Umbilical cord (tissue), 2 donors: ENCODE data around the gene SEPTIN11. TPM values are rescaled to one million over a fixed set of nuclear protein-coding genes. Genes with fewer than 3 reads are reported as not detected.
A peak's percentile ranks its signal among the peaks of the same experiment; 100 is the strongest.

ENCODE experiments used
- DNase-seq: peaks from one replicate; pipeline ENCODE4 v3.0.0-alpha.2; 2015; ENCODE audit warnings: low spot score
- total RNA-seq: library from RNA; depleted of rRNA; stranded (reverse); fragments of >200 nt; gene quantifications from one replicate; pipeline ENCODE4 v1.2.3, GENCODE V29; 2014; ENCODE audit warnings: low replicate concordance; ENCODE audit not compliant: insufficient read depth

The SEPTIN11 gene
- total RNA-seq = 438 TPM

DNA sequence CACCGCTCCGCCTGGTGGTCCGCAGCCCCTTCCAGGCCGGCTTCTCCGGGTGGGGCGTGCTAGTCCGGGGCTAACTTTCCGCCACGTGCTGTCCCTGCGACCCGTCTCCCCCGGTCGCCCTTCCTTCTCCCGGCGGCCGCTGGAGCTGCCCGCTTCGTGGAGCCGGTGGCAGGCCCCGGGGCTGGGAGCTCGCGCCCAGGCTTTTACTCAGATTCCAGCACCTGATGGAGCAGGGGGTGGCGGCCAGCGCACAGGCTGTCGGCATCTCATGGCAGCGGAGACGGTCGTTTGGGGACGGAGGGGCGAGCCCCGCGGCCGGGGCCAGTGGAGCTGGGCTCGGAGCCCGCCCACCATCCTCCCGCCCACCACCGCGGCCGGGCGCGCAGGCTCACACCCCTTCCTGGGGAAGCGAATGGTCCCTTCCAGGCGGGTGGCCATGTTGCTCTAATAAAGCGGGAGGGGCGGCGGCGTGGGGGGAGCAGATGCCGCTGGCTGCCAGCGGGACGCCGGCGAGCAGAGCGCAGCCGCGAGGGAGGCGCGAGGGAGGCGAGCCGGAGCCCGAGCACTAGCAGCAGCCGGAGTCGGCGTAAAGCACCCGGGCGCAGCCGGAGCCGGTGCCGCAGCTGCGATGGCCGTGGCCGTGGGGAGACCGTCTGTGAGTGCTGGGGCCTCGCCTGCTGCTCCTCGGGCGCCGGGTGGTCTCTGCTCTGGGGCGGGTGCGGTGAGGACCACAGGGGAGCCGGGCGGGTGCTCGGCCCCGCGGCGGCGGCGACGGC is at the start of gene SEPTIN11:
SEPTIN11 (plus strand) TSS at position 477 of the 776 bp plus-strand sequence; CDS start at position 629, 152 bp downstream.
- DNase-seq = peak; percentile 96

DNA sequence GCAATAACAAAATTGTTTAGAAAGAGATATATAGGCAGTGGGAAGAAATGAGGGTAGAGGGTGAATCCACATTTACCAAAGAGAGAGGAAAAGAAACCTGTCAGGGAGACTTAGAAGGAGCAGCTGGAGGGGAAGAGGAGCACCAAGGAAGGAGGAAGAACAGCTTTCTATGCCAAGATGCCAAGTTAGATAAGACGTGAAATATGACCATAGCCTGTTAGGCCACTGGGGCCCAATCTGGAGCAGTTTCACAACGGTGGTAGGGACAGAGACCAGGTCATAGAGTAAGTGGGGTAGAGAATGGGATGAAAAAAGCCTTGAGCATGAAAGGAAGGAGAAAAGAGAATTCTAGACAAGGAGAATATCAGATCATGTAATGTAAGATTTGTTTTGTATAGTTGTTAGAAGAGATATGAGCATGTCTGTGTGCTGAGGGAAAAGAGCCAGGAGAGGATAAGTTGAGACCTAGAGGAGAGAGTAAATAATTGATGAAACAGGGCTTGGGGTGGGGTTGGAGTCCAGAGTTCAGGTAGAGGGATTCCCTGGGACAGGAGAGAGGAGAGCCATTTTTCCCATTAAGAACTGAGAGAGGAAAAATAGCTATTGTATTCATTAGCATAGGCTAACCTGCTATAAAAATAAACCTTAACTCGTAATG is 47.2 kb upstream of the SEPTIN11 start:
- no peak for DNase-seq

DNA sequence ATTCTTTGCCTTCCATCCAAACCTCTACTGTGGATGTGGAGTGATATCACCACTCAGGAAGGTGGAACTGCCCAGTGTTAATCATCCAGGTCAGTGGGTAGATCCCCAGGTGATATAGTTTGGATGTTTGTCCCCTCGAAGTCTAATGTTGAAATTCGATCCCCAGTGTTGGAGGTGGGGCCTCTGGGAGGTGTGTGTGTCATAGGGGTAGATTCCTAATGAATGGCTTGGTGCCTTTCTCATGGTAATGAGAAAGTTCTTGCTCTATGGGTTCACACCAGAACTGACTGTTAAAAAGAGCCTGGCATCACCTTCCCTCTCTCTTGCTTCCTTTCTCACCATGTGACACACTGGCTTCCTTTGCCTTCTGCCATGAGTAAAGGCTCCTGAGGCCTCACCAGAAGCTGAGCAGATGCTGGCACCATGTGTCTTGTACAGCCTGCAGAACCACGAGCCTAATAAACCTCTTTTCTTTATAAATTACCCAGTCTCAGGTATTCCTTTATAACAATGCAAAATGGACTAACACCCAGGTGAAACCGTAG is 44.8 kb upstream of the SEPTIN11 start:
- no peak for DNase-seq

DNA sequence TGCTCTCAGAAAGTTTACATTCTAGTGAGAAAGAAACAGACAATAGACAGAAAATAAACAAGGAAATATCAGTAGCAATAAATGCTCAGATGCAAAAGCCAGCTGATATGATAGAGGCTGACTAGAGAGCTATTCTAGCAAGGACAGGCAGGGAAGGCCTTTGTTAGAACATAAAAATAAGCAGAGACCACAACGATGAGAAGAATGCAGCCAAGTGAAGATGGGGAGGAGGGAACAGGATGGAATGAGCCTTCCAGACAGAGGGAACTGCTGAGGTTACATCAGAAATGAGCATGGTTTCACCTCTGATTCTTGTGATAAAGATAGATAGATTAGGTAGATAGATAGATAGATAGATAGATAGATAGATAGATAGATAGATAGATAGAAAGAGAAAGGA is 44.0 kb upstream of the SEPTIN11 start:
- DNase-seq = peak; percentile 31

DNA sequence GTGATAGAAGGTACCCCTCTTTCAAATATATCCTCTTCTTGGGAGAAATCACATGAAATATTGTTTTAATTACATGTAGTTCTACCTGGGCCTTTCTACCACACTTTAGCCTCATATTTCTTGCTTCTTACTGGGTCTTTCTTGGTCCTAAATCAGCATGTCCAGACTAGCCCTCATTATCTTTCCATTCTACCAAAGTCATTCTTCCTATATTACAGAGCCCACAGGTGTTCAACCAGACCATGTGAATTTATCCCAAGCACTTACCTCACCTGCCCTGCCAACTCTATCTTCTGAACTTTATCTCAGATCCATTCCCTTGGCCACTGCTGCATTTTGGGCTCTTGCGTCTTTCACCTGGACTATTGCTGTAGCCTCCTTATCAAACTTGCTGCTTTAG is 39.8 kb upstream of the SEPTIN11 start:
- no peak for DNase-seq

DNA sequence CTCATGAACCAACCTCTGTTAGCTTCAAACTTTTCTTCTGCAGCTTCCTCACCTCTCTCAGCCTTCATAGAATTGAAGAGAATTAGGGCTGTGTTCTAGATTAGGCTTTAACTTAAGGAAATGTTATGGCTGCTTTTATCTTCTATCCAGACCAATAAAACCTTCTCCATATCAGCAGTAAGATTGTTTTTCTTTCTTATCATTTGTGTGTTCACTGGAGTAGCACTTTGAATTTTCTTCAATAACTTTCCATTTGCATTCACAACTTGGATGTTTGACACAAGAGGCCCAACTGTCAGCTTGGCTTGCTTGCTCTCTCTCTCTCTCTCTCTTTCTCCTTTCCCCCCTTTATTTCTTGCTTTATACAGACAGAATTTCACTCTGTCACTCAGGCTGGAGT is 28.8 kb upstream of the SEPTIN11 start:
- DNase-seq = no peak

DNA sequence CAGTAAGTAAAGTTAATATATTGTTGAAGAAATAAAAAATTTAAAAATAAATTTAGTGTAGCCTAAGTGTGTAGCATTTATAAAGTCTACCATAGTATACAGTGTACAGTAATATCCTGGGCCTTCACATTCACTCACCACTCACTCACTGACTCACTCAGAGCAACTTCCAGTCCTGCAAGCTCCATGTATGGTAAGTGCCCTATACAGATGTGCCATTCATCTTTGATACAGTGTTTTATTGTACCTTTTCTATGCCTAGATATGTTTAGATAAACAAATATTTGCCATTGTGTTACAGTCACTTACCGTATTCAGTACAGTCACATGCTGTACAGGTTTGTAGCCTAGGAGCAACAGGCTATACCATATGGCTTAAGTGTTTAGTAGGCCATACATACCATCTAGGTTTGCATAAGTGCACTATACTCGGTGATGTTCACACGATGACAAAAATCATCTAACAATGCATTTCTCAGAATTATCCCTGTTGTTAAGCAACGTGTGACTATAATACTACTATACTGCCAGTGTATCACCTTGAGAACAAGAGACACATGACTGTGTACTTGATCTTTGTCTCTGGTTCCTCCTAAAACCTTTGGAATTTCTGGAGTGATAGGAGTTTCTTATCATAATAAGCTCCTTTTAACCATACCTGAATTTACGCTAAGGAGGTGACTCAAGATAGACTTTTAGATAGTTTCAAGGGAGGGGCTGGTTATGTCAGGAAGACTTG is 25.8 kb upstream of the SEPTIN11 start:
- no peak for DNase-seq

DNA sequence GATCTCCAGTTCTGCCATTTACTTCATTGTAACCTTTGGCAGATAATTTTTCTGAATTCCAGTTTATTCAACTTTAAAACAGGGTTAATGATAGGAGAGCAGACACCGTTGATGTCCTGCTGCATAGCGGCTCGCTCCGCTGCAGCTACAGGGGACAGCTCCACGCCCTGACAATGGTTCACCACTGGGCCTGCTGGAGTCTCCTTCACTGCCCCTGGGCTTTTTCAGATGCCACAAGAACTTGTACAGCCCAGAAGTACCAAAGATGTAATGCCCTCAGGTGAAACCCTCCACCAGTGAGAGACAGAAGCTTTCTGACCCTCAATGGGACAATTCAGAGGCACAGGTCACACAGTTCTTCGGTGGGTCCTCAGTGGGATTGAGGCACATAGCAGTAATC is 22.7 kb upstream of the SEPTIN11 start:
- DNase-seq = no peak

DNA sequence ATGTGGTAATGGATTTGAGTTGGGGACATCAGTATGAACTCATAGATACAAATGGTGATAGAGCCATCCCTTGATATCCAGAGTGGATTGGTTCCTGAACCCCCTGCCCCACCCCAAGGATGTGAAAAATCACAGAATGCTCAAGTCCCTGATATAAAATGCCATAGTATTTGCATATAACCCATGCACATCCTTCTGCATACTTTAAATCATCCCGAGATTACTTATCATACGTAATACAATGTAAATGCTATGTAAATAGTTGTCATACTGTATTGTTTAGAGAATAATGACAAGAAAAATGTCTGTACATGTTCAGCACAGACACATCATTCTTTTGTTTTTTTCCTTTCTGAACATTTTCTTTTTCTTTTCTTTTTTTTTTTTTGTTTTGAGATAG is 18.9 kb upstream of the SEPTIN11 start:
- no peak for DNase-seq

DNA sequence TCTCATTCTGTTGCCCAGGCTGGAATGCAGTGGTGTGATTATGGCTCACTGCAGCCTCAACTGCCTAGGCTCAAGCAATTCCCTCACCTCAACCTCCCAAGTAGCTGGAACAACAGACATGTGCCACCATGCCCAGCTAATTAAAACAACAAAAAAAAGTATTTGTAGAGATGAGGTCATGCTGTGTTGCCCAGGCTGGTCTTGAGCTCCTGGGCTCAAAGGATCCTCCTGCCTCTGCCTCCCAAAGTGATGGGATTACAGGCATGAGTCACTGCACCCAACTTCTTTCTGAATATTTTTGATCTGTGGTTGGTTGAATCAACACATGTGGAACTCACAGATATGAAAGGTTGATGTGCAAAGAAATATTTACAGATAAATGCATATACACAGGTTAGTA is 18.5 kb upstream of the SEPTIN11 start:
- no peak for DNase-seq

DNA sequence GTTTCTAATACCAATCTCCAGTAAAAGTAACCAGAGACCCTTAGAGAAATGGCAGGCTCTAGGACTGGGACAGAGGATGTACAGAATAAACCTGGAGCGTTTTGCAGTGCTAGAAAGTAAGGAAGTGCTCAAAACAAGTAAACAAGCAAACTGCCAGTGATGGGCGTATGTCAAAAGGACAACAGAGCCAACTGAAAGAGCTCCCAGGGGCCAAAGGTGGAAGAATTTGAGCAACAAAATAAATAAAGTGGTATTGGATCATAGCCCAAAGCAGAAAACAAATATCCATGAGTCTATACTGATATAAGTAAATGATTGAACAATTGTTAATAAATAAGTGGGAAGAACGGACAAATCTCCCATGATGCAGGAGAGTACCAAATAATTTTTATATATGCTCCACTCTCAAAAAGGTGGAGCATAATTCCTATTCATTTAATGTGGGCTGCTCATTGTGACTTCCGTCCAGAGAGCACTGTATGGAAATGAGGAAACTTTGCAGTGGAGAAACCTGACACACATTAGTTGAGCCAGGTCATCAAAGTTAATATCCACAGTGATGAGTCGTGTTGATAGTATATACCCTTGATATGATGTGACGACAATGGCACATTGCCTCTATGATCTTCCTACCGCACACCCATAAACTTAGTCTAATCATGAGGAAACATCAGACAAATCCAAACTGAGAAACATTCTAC is 17.8 kb upstream of the SEPTIN11 start:
- no peak for DNase-seq

DNA sequence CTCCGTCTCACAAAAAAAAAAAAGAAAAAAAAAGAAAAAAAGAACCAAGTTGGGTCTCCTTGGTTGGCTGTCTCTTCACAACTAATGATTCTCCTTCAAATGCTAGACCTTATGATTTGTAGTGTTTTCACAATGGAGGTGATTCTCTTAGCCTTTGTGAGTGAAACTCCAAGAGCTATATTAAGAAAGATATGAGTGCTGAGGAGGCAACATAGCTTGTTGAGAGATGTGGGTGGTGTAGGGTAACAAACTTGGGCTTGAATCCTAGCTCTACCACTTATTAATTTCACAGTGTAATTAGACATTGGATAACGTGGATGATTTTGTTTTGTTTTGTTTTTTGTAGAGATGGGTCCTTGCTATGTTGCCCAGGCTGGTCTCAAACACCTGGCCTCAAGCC is 10.4 kb upstream of the SEPTIN11 start:
- no peak for DNase-seq

DNA sequence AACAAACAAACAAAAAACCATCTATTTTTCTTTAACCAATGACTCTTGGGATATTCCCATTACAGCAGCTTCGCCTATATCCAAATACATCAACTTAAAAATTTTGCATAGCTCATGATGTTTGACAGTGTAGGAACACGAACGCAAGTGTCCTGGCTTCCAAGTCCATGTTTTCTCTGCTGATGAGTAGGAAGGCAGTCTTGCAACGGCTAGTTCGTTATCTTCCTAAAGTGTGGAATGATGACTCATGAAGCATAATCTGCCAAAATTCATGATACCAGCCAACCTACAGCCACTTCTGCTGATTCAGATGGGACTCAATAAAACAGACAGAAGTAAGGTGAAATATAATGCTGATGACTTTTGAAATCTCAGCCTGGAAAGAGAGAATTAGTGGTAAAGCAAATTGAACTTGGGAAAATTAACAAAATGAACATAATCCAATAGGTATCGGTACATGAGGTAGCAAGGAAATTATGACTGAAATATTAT is 6.4 kb upstream of the SEPTIN11 start:
- no peak for DNase-seq

DNA sequence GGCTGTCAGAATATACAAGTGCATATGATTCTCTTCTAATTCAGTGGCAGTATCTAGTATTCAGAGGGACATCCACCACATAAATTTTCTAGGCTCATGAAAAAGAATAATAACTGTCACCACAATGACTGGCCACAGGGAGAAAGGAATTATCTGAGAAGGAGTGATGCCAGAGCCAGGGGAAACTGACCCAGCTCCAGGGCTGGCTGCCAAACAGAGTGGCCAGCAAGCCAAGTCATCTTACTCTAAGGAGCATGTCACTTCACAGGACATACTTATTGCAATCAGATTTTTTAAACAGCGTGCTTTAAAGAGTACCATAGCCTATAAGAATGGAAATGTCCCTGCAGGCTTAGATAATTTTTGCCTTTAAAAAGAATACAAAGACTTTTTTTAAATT is 5.8 kb upstream of the SEPTIN11 start:
- no peak for DNase-seq

DNA sequence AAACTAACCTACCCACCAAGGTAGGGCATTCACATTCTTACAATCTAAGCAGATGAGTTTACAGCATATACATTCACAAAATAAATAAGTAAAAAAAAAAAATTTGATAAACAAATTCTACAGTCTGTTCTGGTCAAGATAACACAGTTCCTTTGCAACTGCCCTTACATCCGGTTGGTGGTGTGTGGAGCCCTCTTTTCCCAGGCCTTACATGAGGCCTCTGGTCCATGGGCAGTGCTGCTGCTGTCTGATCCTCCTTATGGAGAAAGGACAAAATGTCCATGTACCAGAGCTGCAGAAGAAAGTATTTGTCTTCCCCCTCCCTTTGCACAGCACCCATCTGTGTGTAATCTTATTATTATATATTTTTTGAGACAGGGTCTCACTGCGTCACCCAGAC is 2.2 kb upstream of the SEPTIN11 start:
- DNase-seq = peak; percentile 56

DNA sequence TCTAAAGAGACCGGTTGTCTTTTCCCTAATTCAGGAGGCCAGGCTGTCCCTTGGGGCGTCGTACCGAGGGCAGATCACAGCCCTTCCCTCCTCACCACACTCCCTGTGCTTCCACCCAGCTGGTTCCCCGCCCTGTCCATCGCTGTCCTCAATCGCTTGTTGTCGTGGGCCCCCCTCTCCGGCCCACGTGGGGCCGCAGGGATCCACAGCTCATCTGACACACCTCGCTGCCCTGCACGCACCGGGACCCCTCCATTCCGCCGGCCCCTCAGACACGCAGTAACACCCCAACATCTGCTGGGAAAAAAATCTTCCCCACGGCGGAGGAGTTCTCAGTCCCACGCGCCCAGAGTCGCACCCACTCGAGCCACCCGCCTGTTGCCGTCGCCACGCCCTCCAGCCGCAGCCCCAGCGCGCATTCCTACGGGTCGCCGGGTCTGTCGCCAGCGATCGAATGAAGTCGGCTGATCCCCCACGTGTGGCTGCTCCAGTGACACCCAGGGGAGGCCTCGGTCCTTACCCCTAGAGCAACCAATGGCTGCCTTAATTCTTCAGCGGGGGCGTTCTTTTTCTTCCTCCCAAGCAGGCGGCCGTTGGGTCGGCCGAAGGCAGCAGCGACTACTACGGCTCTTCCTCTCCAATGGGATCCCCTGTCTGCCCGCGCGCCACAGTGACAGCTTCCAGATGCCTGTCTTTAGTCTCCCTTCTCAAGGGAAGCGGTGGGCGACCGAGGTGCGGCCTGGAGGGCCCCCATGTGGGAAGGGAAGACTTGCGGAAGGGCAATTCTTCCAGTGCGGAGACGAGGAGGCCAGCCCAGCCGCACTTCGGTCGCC is 893 bp upstream of the SEPTIN11 start:
- DNase-seq = peak; percentile 89

DNA sequence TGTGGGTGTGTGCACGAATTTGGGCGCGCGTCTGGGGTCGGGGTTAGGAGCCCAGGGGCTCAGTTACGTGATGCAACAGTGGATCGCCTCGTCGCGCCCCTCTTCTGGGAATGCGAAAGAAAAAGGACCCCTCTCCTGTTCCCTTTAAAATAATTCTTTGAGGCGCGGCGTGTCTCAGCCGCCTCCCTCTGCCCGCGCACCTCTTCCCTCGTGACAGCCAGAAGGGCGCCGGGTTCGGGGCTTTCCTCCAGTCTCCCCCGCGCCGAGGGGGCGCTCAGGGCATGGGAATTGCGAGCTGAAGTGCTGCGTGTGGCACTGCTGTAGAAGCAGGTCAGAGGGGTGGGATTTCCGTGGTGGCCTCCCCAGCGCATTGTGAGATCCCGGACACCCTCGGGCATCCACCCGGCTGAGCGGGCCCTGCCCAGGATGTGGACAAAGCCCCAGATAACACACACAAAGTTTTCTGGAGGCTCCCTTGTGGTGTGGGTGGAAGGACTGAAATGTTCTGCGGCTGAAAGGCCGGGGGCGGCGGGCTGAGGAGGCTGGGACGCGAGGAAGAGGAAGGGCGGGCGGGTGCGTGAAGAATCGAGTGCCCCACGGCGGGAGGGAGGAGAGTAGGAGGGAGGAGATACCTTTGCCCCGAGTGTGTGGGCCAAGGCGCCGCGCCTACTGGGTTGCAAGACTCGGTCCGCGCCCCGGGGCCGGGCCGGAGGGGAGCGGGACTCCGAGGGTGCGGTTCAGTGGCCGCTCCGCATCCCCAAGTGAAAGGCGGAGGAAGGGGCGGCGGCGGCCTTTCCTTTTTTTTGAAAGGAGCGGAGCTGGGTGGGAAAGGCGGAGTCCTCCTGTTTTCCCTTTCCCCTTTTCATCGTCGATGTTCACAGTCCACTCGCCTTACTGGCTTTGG is 752 bp downstream of the SEPTIN11 start:
- DNase-seq = peak; percentile 65

DNA sequence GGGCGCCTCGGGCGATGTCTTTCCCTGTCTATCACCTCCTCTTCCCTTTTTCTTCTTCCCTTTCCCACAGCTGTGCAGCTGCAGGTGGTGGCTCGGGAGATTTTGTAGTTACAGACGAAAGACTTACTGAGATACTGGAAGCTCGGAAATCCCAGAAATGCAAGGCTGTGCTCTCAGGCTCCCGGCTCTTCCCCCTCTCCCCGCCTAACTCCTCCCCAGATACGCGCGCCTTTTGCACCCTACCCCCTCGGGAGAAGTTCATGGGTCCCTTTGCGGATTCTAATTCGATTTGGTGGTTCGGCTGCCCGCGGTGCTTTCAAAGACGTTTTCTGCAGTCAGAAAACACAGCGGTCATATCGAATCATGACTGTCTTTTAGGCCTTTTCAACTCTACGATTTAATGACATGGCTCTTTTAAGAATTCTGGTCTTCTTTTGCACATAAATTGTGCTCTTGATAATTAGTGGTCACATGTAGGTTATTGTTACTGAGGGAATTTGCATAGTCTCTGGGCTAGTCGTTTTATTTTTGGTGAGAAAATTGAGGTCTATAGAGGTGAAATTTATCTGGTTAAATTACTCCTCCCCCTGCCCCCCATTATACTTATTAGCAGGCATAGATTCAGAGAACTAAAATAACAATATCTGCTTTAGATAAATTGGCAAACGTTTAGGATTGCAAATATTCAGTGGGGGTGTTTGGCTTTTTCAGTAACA is 1.6 kb downstream of the SEPTIN11 start:
- peak; percentile 63 for DNase-seq

DNA sequence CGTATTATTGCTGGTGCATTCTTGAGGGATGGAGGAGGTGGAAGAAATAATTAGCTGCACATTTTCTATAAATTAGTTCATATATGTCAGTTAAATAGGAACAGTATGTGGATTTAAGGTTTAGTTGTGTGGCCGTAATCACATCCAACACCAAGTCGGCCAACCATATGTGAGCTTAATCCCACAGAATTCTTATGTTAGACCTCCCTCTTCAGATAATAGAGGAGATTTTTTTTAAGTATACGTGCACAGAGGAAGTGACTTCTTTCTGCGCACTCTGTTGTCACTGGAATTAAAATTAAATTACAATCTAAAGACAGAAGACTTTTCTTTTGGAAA is 2.1 kb downstream of the SEPTIN11 start:
- peak; percentile 24 for DNase-seq
